ENCODE measurements around the gene PPP1R2.
"Not testable (repeated sequence)": the region's sequence is repeated elsewhere in the genome, so short reads cannot be mapped to it uniquely, and the experiment has no call there.

Gene PPP1R2

GRCh38 chr3:195542698-195543499, at the start of gene PPP1R2:
Gene PPP1R2 (minus strand): TSS chr3:195543325. CDS start chr3:195543025, 300 bp downstream.
- DNase-seq (ENCODE audit: low spot score), result peak; percentile 94

- no peak for DNase-seq (ENCODE audit: low spot score)
Observed at GRCh38 chr3:195591852-195592251, 48.7 kb upstream of the PPP1R2 start.

- DNase-seq (ENCODE audit: low spot score), result no peak
Observed at GRCh38 chr3:195591220-195591619, 48.1 kb upstream of the PPP1R2 start.

- DNase-seq (ENCODE audit: low spot score), result not testable (repeated sequence)
Observed at GRCh38 chr3:195590381-195590780, 47.3 kb upstream of the PPP1R2 start.

- DNase-seq (ENCODE audit: low spot score), result not testable (repeated sequence)
Observed at GRCh38 chr3:195589796-195590195, 46.7 kb upstream of the PPP1R2 start.

- DNase-seq (ENCODE audit: low spot score), result no peak
Observed at GRCh38 chr3:195587824-195588223, 44.7 kb upstream of the PPP1R2 start.

- DNase-seq (ENCODE audit: low spot score), result no peak
Observed at GRCh38 chr3:195587406-195587805, 44.3 kb upstream of the PPP1R2 start.

- no peak for DNase-seq (ENCODE audit: low spot score)
Observed at GRCh38 chr3:195584543-195584870, 41.4 kb upstream of the PPP1R2 start.

- DNase-seq (ENCODE audit: low spot score), result no peak
Observed at GRCh38 chr3:195583831-195584542, 40.9 kb upstream of the PPP1R2 start, which contains the start of gene APOD. Gene APOD (minus strand): TSS chr3:195583940. CDS start chr3:195579461, 4,479 bp downstream.

GRCh38 chr3:195582947-195583346, 39.8 kb upstream of the PPP1R2 start:
- no peak for DNase-seq (ENCODE audit: low spot score)

GRCh38 chr3:195580744-195581443, 37.8 kb upstream of the PPP1R2 start:
- no peak for DNase-seq (ENCODE audit: low spot score)

- DNase-seq (ENCODE audit: low spot score), result no peak
Observed at GRCh38 chr3:195579281-195579680, 36.2 kb upstream of the PPP1R2 start.

- no peak for DNase-seq (ENCODE audit: low spot score)
Observed at GRCh38 chr3:195578565-195578964, 35.4 kb upstream of the PPP1R2 start.

- no peak for DNase-seq (ENCODE audit: low spot score)
Observed at GRCh38 chr3:195577645-195578177, 34.6 kb upstream of the PPP1R2 start.

- no peak for DNase-seq (ENCODE audit: low spot score)
Observed at GRCh38 chr3:195574497-195575304, 31.6 kb upstream of the PPP1R2 start.

- no peak for DNase-seq (ENCODE audit: low spot score)
Observed at GRCh38 chr3:195573611-195574496, 30.7 kb upstream of the PPP1R2 start.

- DNase-seq (ENCODE audit: low spot score), result no peak
Observed at GRCh38 chr3:195571361-195571760, 28.2 kb upstream of the PPP1R2 start.

- DNase-seq (ENCODE audit: low spot score), result no peak
Observed at GRCh38 chr3:195570912-195571311, 27.8 kb upstream of the PPP1R2 start.

GRCh38 chr3:195570344-195570743, 27.2 kb upstream of the PPP1R2 start:
- DNase-seq (ENCODE audit: low spot score), result no peak

GRCh38 chr3:195568630-195569029, 25.5 kb upstream of the PPP1R2 start:
- DNase-seq (ENCODE audit: low spot score), result no peak

- no peak for DNase-seq (ENCODE audit: low spot score)
Observed at GRCh38 chr3:195566797-195567196, 23.7 kb upstream of the PPP1R2 start.

Measured in ecto neural progenitor cell (in vitro differentiated cells).